ENCODE data around the gene OLFM1.

Gene OLFM1

DNA sequence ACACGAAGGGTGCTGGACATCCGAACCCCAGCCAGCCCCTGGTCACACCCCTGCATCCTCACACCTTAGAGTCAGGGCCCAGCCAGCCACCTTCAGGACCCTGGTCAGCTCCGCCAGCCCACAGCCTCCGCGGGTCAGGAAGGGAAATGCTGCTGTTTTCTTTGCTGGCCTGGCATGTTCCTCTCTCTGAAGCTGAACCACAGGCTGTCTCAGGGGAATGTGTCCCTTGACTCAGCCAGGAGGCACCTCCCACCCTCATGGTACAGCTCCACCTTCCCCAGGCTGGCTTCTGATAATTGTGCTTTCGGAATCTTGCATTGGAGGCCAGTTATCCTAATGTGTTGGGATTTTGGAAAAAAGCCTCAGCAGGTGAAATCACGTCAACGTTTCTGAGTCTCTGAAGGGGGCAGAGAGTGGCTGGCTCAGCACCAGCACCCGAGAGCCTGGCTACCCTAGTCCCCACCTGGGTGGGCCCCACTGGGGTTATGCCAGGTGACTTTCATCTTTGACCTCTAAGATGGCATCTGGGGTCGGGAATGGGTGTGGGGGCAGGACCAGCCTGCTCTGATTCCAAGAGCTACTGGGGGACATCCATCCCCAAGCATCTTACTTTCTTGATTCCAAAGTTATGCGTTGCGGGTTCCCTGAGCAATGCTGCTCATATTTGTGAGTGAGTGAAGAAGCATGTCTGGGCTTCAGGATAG lies 9.8 kb upstream of the OLFM1 start:
- H3K4me3 ChIP-seq (ENCODE audit: extremely low read depth, insufficient read depth, low read length, poor library complexity, severe bottlenecking) = no peak overlapping the region
- WGBS, 2 experiments (ENCODE audit: insufficient coverage in 2 of 2) = 44 to 47% methylated on average over 9 to 10 of the region's 12 CpGs
- no peaks in the 10 kb centered on the region for H3K36me3 ChIP-seq (ENCODE audit: control insufficient read depth, insufficient read depth, low read length)
- no peaks in the 10 kb centered on the region for H3K9me3 ChIP-seq (ENCODE audit: control insufficient read depth, low read length)
- no peaks in the 10 kb centered on the region for H3K4me1 ChIP-seq (ENCODE audit: control insufficient read depth, insufficient read depth, low read length, poor library complexity, severe bottlenecking)
- H3K27ac ChIP-seq (ENCODE audit: low read depth, low read length, severe bottlenecking) = no peak overlapping the region

- no peaks in the 10 kb centered on the region for H3K9me3 ChIP-seq (ENCODE audit: control insufficient read depth, low read length)
- 88 to 90% methylated on average over 7 to 9 of the region's 11 CpGs for WGBS, 2 experiments (ENCODE audit: insufficient coverage in 2 of 2)
- no peak overlapping the region for H3K27ac ChIP-seq (ENCODE audit: low read depth, low read length, severe bottlenecking)
- H3K36me3 ChIP-seq (ENCODE audit: control insufficient read depth, insufficient read depth, low read length) = no peaks in the 10 kb centered on the region
- H3K4me3 ChIP-seq (ENCODE audit: extremely low read depth, insufficient read depth, low read length, poor library complexity, severe bottlenecking) = no peak overlapping the region
- no peaks in the 10 kb centered on the region for H3K4me1 ChIP-seq (ENCODE audit: control insufficient read depth, insufficient read depth, low read length, poor library complexity, severe bottlenecking)
Observed at GRCh38 chr9:135078361-135078821, 9.1 kb upstream of the OLFM1 start.

- Histone ChIP-seq H3K4me3 (ENCODE audit: extremely low read depth, insufficient read depth, low read length, poor library complexity, severe bottlenecking) (no peak overlapping the region), H3K9me3 (ENCODE audit: control insufficient read depth, low read length) (no peaks in the 10 kb centered on the region), H3K27ac (ENCODE audit: low read depth, low read length, severe bottlenecking) (no peak overlapping the region), H3K36me3 (ENCODE audit: control insufficient read depth, insufficient read depth, low read length) (no peaks in the 10 kb centered on the region), H3K4me1 (ENCODE audit: control insufficient read depth, insufficient read depth, low read length, poor library complexity, severe bottlenecking) (no peaks in the 10 kb centered on the region)
- WGBS, 2 experiments (ENCODE audit: insufficient coverage in 2 of 2) = 88 to 97% methylated on average over 4 to 5 of the region's 7 CpGs
Observed at GRCh38 chr9:135079018-135079417, 8.4 kb upstream of the OLFM1 start.

GRCh38 chr9:135079676-135080075 lies 7.8 kb upstream of the OLFM1 start:
- H3K36me3 ChIP-seq (ENCODE audit: control insufficient read depth, insufficient read depth, low read length) = no peaks in the 10 kb centered on the region
- H3K27ac ChIP-seq (ENCODE audit: low read depth, low read length, severe bottlenecking) = no peak overlapping the region
- H3K9me3 ChIP-seq (ENCODE audit: control insufficient read depth, low read length) = no peaks in the 10 kb centered on the region
- 91 to 93% methylated on average over 5 to 6 of the region's 8 CpGs for WGBS, 2 experiments (ENCODE audit: insufficient coverage in 2 of 2)
- H3K4me3 ChIP-seq (ENCODE audit: extremely low read depth, insufficient read depth, low read length, poor library complexity, severe bottlenecking) = no peak overlapping the region
- H3K4me1 ChIP-seq (ENCODE audit: control insufficient read depth, insufficient read depth, low read length, poor library complexity, severe bottlenecking) = no peaks in the 10 kb centered on the region

- Histone ChIP-seq H3K27ac (ENCODE audit: low read depth, low read length, severe bottlenecking) (no peak overlapping the region), H3K4me3 (ENCODE audit: extremely low read depth, insufficient read depth, low read length, poor library complexity, severe bottlenecking) (no peak overlapping the region), H3K36me3 (ENCODE audit: control insufficient read depth, insufficient read depth, low read length) (no peaks in the 10 kb centered on the region), H3K4me1 (ENCODE audit: control insufficient read depth, insufficient read depth, low read length, poor library complexity, severe bottlenecking) (no peaks in the 10 kb centered on the region), H3K9me3 (ENCODE audit: control insufficient read depth, low read length) (no peaks in the 10 kb centered on the region)
- WGBS, 2 experiments (ENCODE audit: insufficient coverage in 2 of 2) = 90 to 92% methylated on average over 9 to 15 of the region's 26 CpGs
Observed at GRCh38 chr9:135080286-135081263, 6.9 kb upstream of the OLFM1 start.

GRCh38 chr9:135081264-135081660 lies 6.2 kb upstream of the OLFM1 start:
- WGBS, 2 experiments (ENCODE audit: insufficient coverage in 2 of 2) = 91 to 93% methylated on average over 14 to 15 of the region's 15 CpGs

DNA sequence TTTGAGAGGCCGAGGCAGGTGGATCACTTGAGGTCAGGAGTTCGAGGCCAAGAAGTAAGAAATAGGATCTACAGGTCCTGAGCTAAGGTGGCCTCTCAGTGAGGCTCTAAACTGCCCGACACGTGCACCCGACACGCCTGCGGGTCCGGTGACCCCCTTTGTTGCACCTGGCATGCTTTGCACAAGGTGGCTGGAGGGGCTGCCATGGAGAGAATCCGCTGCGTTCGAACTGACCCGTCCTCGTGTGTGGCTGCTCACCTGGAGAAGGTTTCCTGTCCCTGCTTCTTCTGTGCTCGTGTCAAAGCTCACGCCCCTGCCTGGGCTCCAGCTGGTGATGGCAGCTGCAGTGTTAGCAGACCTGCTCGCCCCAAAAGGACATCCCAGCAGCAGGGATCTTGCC lies 5.7 kb upstream of the OLFM1 start:
- no peak overlapping the region for H3K4me3 ChIP-seq (ENCODE audit: extremely low read depth, insufficient read depth, low read length, poor library complexity, severe bottlenecking)
- H3K4me1 ChIP-seq (ENCODE audit: control insufficient read depth, insufficient read depth, low read length, poor library complexity, severe bottlenecking) = peaks cover 5% of the 10 kb centered on the region
- no peaks in the 10 kb centered on the region for H3K9me3 ChIP-seq (ENCODE audit: control insufficient read depth, low read length)
- 91 to 94% methylated on average over 14 to 16 of the region's 16 CpGs for WGBS, 2 experiments (ENCODE audit: insufficient coverage in 2 of 2)
- no peak overlapping the region for H3K27ac ChIP-seq (ENCODE audit: low read depth, low read length, severe bottlenecking)
- no peaks in the 10 kb centered on the region for H3K36me3 ChIP-seq (ENCODE audit: control insufficient read depth, insufficient read depth, low read length)

More at GRCh38 chr9:135081264-135081660, 6.2 kb upstream of the OLFM1 start:
- Histone ChIP-seq H3K4me3 (ENCODE audit: extremely low read depth, insufficient read depth, low read length, poor library complexity, severe bottlenecking) (no peak overlapping the region), H3K4me1 (ENCODE audit: control insufficient read depth, insufficient read depth, low read length, poor library complexity, severe bottlenecking) (peaks cover under 1% of the 10 kb centered on the region), H3K27ac (ENCODE audit: low read depth, low read length, severe bottlenecking) (no peak overlapping the region), H3K9me3 (ENCODE audit: control insufficient read depth, low read length) (no peaks in the 10 kb centered on the region), H3K36me3 (ENCODE audit: control insufficient read depth, insufficient read depth, low read length) (no peaks in the 10 kb centered on the region)

DNA sequence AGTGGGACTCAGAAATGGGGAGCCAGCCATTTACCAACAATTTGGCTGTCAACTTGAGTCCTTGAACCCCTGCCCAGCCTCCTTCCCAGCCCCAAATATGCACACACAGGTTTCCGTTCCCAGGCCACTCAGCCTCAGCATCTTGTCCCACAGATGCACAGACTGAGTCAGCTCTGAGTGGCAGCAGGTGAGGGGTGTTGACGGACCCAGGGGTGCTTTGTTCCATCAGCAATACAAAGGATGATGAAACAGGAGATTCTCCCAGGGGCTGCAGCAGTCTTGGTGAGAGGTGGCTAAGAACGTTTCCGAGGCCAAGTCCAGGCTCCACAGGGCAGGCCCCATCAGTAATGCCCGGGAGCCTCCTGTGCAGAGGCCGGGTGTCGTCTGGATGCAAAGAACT lies 4.9 kb upstream of the OLFM1 start:
- peaks cover 9% of the 10 kb centered on the region for H3K4me1 ChIP-seq (ENCODE audit: control insufficient read depth, insufficient read depth, low read length, poor library complexity, severe bottlenecking)
- H3K27ac ChIP-seq (ENCODE audit: low read depth, low read length, severe bottlenecking) = no peak overlapping the region
- 78 to 80% methylated on average over 7 of the region's 7 CpGs for WGBS, 2 experiments (ENCODE audit: insufficient coverage in 2 of 2)
- H3K36me3 ChIP-seq (ENCODE audit: control insufficient read depth, insufficient read depth, low read length) = no peaks in the 10 kb centered on the region
- no peaks in the 10 kb centered on the region for H3K9me3 ChIP-seq (ENCODE audit: control insufficient read depth, low read length)
- no peak overlapping the region for H3K4me3 ChIP-seq (ENCODE audit: extremely low read depth, insufficient read depth, low read length, poor library complexity, severe bottlenecking)

DNA sequence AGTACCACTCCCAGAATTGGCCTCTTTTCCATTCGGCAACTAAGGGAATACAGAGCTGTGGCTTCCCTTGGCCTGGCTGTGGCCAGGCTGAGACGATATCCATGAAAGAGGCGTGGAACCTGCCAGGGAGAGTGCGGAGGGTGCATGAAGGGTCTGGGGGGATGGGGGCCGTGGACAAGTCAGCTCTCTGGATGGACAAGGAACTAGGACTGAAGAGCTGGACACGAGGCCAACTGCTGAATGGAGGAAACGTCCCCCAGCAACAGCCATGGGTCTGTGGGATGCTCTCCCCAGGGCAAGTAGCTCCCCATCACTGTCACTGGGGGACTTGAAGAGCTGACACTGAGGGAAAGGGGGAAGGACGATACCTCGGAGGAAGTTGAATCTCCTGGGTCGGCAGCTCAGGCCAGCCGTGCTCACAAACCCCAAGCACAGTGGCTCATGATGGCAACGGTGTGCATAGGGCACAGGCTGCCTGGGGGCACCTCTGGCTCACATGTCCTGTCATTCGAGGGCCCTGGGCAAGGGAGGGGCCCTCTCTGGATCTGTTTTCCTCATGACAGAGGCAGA lies 4.1 kb upstream of the OLFM1 start:
- WGBS, 2 experiments (ENCODE audit: insufficient coverage in 2 of 2) = 87 to 89% methylated on average over 13 of the region's 13 CpGs
- H3K4me1 ChIP-seq (ENCODE audit: control insufficient read depth, insufficient read depth, low read length, poor library complexity, severe bottlenecking) = peaks cover 9% of the 10 kb centered on the region

DNA sequence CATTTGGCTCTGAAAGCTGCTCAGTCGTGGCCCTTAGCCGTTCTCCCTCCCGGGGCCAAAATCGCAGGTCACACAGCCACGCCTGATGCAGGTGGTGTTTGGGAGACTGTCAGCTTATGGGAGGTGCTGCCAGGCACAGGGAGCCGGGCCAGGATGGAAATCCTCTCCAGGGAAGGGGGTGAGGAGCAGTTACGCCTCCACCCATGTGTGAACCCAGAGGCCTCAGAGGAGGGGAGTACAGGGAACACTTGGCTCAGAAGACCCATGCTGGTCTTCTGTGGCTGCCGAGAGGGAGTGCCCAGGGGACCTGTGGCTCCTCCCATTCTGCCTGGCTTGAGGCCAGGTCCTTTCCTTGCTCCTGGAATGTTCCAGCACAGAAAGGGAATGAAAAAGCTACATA lies 3.6 kb upstream of the OLFM1 start:
- Histone ChIP-seq H3K36me3 (ENCODE audit: control insufficient read depth, insufficient read depth, low read length) (no peaks in the 10 kb centered on the region), H3K9me3 (ENCODE audit: control insufficient read depth, low read length) (no peaks in the 10 kb centered on the region), H3K27ac (ENCODE audit: low read depth, low read length, severe bottlenecking) (no peak overlapping the region), H3K4me3 (ENCODE audit: extremely low read depth, insufficient read depth, low read length, poor library complexity, severe bottlenecking) (no peak overlapping the region), H3K4me1 (ENCODE audit: control insufficient read depth, insufficient read depth, low read length, poor library complexity, severe bottlenecking) (peaks cover 12% of the 10 kb centered on the region)
- WGBS, 2 experiments (ENCODE audit: insufficient coverage in 2 of 2) = 85 to 87% methylated on average over 7 to 8 of the region's 8 CpGs

More for the DNA sequence above, 4.1 kb upstream of the OLFM1 start:
- no peak overlapping the region for H3K4me3 ChIP-seq (ENCODE audit: extremely low read depth, insufficient read depth, low read length, poor library complexity, severe bottlenecking)
- H3K27ac ChIP-seq (ENCODE audit: low read depth, low read length, severe bottlenecking) = no peak overlapping the region
- no peaks in the 10 kb centered on the region for H3K9me3 ChIP-seq (ENCODE audit: control insufficient read depth, low read length)
- no peaks in the 10 kb centered on the region for H3K36me3 ChIP-seq (ENCODE audit: control insufficient read depth, insufficient read depth, low read length)

Data from mesodermal cell (in vitro differentiated cells).